GM12878 (cell line): Measurements from ENCODE around the gene ADD2. TPM values are rescaled to one million over a fixed set of nuclear protein-coding genes. Genes with fewer than 3 reads are reported as not detected.

Experiments used
- ATAC-seq: fragments of 200-7000 bp; cut with Tn5 transposase; 3 replicates; pipeline ENCODE4 v1.9.1; 2020; ENCODE audit warnings: mild to moderate bottlenecking, moderate library complexity
- BruUV-seq: library from RNA; stranded (reverse); fragments of 400-500 nt; replicated peaks from 2 replicates; lab custom pipeline; 2021; lab: Mats Ljungman, UMichigan
- CTCF ChIA-PET: fragments of 300-600 bp; sonication (Branson Sonifier 250); formaldehyde crosslinking; extraction: SDS; loops from one replicate; lab custom pipeline; 2021; ENCODE audit warnings: inconsistent platforms; lab: Yijun Ruan, JAX
- POLR2A ChIA-PET: fragments of 350-600 bp; formaldehyde crosslinking; extraction: SDS; loops from one replicate; lab custom pipeline; 2021; ENCODE audit warnings: inconsistent platforms; lab: Charles Lee
- RAD21 ChIA-PET: fragments of 300-600 bp; sonication (Branson Sonifier 250); formaldehyde crosslinking; loops from one replicate; lab custom pipeline; 2023; ENCODE audit warnings: antibody characterized with exemption; ENCODE audit not compliant: unreplicated experiment; lab: Charles Lee
- SMC1A ChIA-PET: fragments of 300-600 bp; sonication (Branson Sonifier 250); formaldehyde crosslinking; loops from one replicate; lab custom pipeline; 2023; ENCODE audit not compliant: unreplicated experiment, uncharacterized antibody; lab: Charles Lee
- DNase-seq: peaks from one replicate; pipeline ENCODE4 v3.0.0-alpha.2; 2011; ENCODE audit warnings: low read depth, low spot score
- FAIRE-seq: peaks from 3 replicates; lab custom pipeline; 2011; peaks lifted over from hg19 to GRCh38; lab: Jason Lieb, UNC
- H2AFZ ChIP-seq: 2 replicates; pipeline ENCODE4 v1.6.0; 2011; ENCODE audit warnings: low read depth, low read length, control low read depth; ENCODE audit not compliant: control insufficient read depth
- H3K27ac ChIP-seq: 2 replicates; pipeline ENCODE4 v1.5.1; 2011; ENCODE audit warnings: control low read depth; ENCODE audit not compliant: control insufficient read depth, insufficient read depth
- H3K27me3 ChIP-seq, 2 experiments: replicated peaks in 1 of 2; 2 replicates each; pipeline versions ENCODE4 v1.6.0 to v1.6.1; 2011; ENCODE audit warnings: low read length in 1 of 2; ENCODE audit not compliant: control insufficient read depth in 2 of 2, insufficient read depth in 2 of 2
- H3K36me3 ChIP-seq, 2 experiments: 2 replicates each; pipeline ENCODE4 v1.5.1; 2011; ENCODE audit warnings: low read length in 1 of 2; ENCODE audit not compliant: control insufficient read depth in 2 of 2, insufficient read depth in 2 of 2
- H3K4me1 ChIP-seq: 2 replicates; pipeline ENCODE4 v1.6.1; 2011; ENCODE audit warnings: mild to moderate bottlenecking, low read length, moderate library complexity, mixed read lengths; ENCODE audit not compliant: control insufficient read depth, insufficient read depth
- H3K4me2 ChIP-seq: 2 replicates; pipeline ENCODE4 v1.6.0; 2011; ENCODE audit warnings: control low read depth; ENCODE audit not compliant: control insufficient read depth, insufficient read depth
- H3K4me3 ChIP-seq: fragments of 200-600 bp; sonication (generic); 2 replicates; pipeline ENCODE4 v1.5.1; 2016
- H3K79me2 ChIP-seq: 2 replicates; pipeline ENCODE4 v1.6.0; 2011; ENCODE audit warnings: low read length; ENCODE audit not compliant: control insufficient read depth, insufficient read depth
- H3K9ac ChIP-seq: 2 replicates; pipeline ENCODE4 v1.8.0; 2011; ENCODE audit warnings: low read length, control low read depth, mixed read lengths; ENCODE audit not compliant: control insufficient read depth, insufficient read depth
- H3K9me3 ChIP-seq: replicated peaks from 3 replicates; pipeline ENCODE4 v1.5.1; 2011; ENCODE audit warnings: mild to moderate bottlenecking, low read length; ENCODE audit not compliant: control insufficient read depth, insufficient read depth
- H4K20me1 ChIP-seq: 2 replicates; pipeline ENCODE4 v1.6.0; 2011; ENCODE audit not compliant: control insufficient read depth, insufficient read depth
- BHLHE40 ChIP-seq, 2 experiments: fragments of 450-650 bp in 1 of 2; IDR thresholded peaks; 2 replicates each; pipeline ENCODE4 v1.6.1; 2011 to 2017; ENCODE audit warnings: low read depth in 2 of 2, borderline replicate concordance in 1 of 2, improper control_type of control experiment in 1 of 2, low read length in 1 of 2, mild to moderate bottlenecking in 1 of 2
- CBX3 ChIP-seq: fragments of 200-600 bp; sonication (generic); IDR thresholded peaks from 2 replicates; pipeline ENCODE4 v1.6.1; 2016; ENCODE audit warnings: low read depth, borderline replicate concordance
- KDM1A ChIP-seq: fragments of 200-600 bp; sonication (generic); IDR thresholded peaks from 2 replicates; pipeline ENCODE4 v1.6.1; 2016; ENCODE audit warnings: borderline replicate concordance
- SIX5 ChIP-seq: IDR thresholded peaks from 2 replicates; pipeline ENCODE4 v1.6.1; 2011; ENCODE audit warnings: mild to moderate bottlenecking, low read depth, low read length, moderate library complexity; ENCODE audit not compliant: severe bottlenecking
- WGBS: methylation state at CpG from one replicate; pipeline ENCODE4 v1.1.6; 2016; ENCODE audit warnings: low lambda C conversion rate; ENCODE audit not compliant: insufficient replicate concordance, insufficient coverage; ENCODE audit errors: missing lambda C conversion rate; 5-methylcytosine and 5-hydroxymethylcytosine counted together
- in situ Hi-C: fragments of 300-500 bp; cut with MboI; formaldehyde crosslinking; loops from 9 replicates; pipeline ENCODE4 v1.14.3; 2018; ENCODE audit warnings: mixed read lengths
- intact Hi-C: fragments of 100-400 bp; cut with micrococcal nuclease; formaldehyde crosslinking; loops from one replicate; pipeline ENCODE4 v1.14.2; 2022; ENCODE audit not compliant: unreplicated experiment
- polyA plus RNA-seq, 11 experiments: library from polyadenylated mRNA; depleted of rRNA in 4 of 11; unstranded in 6 of 11; stranded (reverse) in 5 of 11; fragments of >200 nt; fragmentation: Nextera tagmentation in 4 of 11; fragmentation: Illumina TruSeq in 1 of 11; extraction: Ambion mirVana in 4 of 11; extraction: Trizol in 1 of 11; gene quantifications; 1 replicate in 1 of 11; 2 replicates in 10 of 11; pipeline versions ENCODE4 v1.2.1 to v1.2.3, GENCODE V29; 2011 to 2016; ENCODE audit warnings: inconsistent platforms in 2 of 11, missing spikeins in 2 of 11, low read depth in 1 of 11
- total RNA-seq, 4 experiments: library from RNA; depleted of rRNA in 3 of 4; stranded (reverse); fragments of >200 nt in 3 of 4; fragmentation: Illumina TruSeq in 1 of 4; extraction: Trizol in 1 of 4; gene quantifications; 2 replicates each; pipeline versions ENCODE4 v1.2.1 to v1.2.3, GENCODE V29; 2013 to 2021
- TF ChIP-seq, protein P1 (sequence below): fragments of 450-650 bp; conservative IDR thresholded peaks from 2 replicates; pipeline ENCODE4 v1.6.1; 2017; ENCODE audit warnings: mild to moderate bottlenecking, moderate library complexity

Gene ADD2
- total and polyA plus RNA-seq, 10 of the 15 experiments (the other 5 are each of a cell fraction or from before 2014, with no cell fraction given): 0.05 to 0.13 (median 0.08) TPM; not detected in 7

GRCh38 chr2:70670626-70671025 lies 97.4 kb downstream of the ADD2 start:
- intact Hi-C loops: no loop called here
- Histone ChIP-seq H3K27me3 (no peaks in the 10 kb centered on the region; a peak in 3 of 4 replicates), H2AFZ (no peak overlapping the region), H3K9ac (no peak overlapping the region), H3K79me2 (no peaks in the 10 kb centered on the region), H3K9me3 (no peaks in the 10 kb centered on the region), H3K4me2 (no peak overlapping the region), H3K4me3 (no peak overlapping the region), H4K20me1 (no peaks in the 10 kb centered on the region), H3K36me3 (no peaks in the 10 kb centered on the region), H3K27ac (no peak overlapping the region), H3K4me1 (no peaks in the 10 kb centered on the region)
- 0% methylated on average over 3 of the region's 3 CpGs for WGBS
- BruUV-seq: no TSS peak
- TF ChIP-seq, protein P1, sequence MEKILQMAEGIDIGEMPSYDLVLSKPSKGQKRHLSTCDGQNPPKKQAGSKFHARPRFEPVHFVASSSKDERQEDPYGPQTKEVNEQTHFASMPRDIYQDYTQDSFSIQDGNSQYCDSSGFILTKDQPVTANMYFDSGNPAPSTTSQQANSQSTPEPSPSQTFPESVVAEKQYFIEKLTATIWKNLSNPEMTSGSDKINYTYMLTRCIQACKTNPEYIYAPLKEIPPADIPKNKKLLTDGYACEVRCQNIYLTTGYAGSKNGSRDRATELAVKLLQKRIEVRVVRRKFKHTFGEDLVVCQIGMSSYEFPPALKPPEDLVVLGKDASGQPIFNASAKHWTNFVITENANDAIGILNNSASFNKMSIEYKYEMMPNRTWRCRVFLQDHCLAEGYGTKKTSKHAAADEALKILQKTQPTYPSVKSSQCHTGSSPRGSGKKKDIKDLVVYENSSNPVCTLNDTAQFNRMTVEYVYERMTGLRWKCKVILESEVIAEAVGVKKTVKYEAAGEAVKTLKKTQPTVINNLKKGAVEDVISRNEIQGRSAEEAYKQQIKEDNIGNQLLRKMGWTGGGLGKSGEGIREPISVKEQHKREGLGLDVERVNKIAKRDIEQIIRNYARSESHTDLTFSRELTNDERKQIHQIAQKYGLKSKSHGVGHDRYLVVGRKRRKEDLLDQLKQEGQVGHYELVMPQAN: no peak
- TF ChIP-seq CBX3 (no peak), KDM1A (no peak), SIX5 (no peak), BHLHE40 (IDR thresholded peaks at IDR 0.05; ENCODE audit: borderline replicate concordance in 1 of 2, low read depth in 2 of 2, low read length in 1 of 2) (no peak)
- DNase-seq: no peak
- ChIA-PET POLR2A (no interaction called here), SMC1A (interaction anchor here (1.0 kb wide), 1 partner anchor 9 kb away, joined by 3 read pairs; no protein-coding TSS in a partner anchor), CTCF (no interaction called here), RAD21 (interaction anchor here (0.6 kb wide), 1 partner anchor 456 kb away, joined by 6 read pairs; no protein-coding TSS in a partner anchor)
- ATAC-seq: no peak
- FAIRE-seq: no peak
- in situ Hi-C loops: no loop called here
